HT-29 (cell line): ENCODE measurements around the gene ZDHHC5. TPM values are rescaled to one million over a fixed set of nuclear protein-coding genes. Genes with fewer than 3 reads are reported as not detected.
"Not testable (repeated sequence)": the region's sequence is repeated elsewhere in the genome, so short reads cannot be mapped to it uniquely, and the experiment has no call there.

ENCODE experiments used
- DNase-seq: peaks from one replicate; pipeline ENCODE4 v3.0.0-alpha.2; 2015; ENCODE audit warnings: low spot score
- total RNA-seq: library from RNA; depleted of rRNA; stranded (reverse); fragments of >200 nt; shearing (Covaris generic); gene quantifications from 2 replicates; pipeline ENCODE4 v1.2.3, GENCODE V29; 2014

ZDHHC5 gene
- total RNA-seq, 1 experiment from 2014 or later, result 63.0 TPM

GRCh38 chr11:57644748-57645688 lies 22.9 kb upstream of the ZDHHC5 start:
- DNase-seq, result peak; percentile 87

GRCh38 chr11:57645689-57646085 lies 22.2 kb upstream of the ZDHHC5 start:
- DNase-seq, result no peak

DNA sequence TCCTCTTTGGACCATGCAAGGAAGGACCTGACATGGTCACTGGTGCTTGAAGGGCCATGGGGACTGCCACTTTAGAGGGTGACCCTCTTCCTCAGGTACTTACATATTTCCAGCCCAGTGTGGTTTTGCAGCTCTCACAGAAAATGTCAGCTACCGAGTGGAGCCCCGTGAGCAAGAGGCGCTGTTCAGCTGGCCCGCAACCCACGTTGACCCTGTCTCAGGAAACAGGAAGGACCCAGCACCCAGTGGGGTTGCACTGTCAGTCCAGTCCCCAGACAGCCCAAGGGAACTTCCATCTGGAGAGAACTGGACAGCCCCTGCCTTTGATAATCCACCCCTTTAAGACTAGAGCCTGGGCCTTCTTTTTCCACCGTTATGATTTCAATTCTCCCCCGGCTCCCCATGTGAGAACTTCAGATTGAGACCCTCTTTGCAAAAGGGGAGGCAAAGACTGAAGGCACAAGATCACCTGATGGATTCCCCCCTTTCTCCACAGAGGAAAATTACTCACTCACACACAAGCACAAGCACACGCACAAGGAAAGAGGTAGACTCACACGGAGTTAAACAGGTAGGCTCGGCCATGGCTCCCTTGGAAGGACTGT lies 21.6 kb upstream of the ZDHHC5 start:
- no peak for DNase-seq

DNA sequence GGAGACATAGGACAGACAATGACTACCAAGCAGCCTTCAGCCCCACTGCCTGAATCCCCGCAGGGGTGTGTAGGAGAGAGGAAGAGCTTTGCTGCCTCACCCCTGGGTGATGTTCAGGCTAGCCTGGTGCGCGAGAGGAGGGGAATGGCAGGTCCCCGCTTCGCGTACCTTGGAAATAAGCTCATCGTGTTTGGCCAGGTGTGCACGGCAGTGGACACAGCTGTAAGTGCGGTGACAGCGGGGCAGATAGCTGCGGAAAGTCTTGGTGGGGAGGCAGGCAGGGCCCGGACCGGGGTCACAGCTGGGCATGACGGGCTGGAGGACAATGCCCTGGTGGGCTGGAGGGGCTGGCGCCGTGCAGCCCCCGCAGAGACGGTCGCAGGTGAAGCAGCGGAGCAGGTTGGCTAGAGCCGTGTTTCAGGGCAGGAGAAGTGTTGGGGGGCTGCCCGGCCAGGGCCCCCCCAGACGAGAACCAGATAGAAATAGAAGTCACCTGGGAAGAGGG lies 21.1 kb upstream of the ZDHHC5 start:
- DNase-seq, result no peak

DNA sequence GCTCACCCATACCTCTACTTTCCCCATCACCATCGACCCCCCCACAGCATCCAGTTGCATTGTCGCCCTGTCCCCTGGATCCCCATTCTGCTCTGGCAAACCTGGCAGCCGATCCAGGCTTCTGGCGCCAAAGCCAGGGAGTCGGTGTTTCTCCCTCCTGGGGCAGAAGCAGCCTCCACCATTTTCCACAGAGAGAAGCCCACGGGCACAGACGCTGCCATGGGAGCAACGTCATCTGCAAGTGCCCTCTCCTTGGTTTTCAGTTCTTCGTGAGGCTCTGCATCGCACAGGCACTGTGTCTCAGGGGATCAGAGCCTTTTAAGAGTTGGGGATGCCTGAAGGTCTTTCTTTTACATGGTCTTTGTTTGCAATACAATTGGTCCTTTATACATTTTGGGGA lies 20.5 kb upstream of the ZDHHC5 start:
- DNase-seq, result no peak

DNA sequence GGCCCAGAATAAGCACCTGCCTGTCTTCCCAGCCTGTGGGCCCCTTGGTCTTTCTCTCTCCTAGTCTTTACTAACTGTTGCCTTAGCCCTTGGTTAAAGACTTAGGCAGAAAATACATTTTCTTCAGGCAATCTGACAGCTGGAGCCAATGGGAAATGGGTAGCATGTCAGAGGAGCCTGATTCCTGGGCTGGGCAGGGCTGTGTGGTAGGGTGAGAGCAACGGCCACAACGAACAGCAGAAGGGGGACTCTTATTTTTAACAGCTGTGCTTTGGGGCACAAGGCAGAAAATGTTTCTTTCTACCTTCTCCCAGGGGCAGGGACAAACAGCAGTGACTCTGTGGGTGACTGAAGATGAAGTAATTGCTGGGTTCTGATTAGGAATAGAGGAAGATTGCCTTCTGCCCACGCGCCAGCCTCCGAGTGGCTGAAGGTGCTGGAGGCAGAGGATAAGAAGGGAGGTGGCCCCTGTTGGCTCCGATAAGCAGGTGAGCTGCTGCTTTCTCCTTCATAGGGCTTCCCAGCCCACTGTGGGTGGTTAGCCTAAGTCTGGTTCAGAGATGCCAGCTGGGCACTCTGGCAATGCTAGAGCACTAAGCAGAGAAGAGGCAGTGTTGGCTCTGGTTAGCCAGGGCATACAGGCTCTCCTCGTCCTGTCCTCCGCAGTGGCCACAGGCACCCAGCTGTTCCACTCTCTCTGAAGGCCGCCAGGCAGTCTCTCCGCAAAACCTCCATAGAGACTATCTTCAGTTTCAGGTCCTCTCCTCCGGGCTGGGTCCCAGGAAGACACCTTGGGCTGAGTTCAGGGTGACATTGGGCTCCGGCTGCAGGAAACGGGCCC lies 19.7 kb upstream of the ZDHHC5 start:
- DNase-seq, result no peak

DNA sequence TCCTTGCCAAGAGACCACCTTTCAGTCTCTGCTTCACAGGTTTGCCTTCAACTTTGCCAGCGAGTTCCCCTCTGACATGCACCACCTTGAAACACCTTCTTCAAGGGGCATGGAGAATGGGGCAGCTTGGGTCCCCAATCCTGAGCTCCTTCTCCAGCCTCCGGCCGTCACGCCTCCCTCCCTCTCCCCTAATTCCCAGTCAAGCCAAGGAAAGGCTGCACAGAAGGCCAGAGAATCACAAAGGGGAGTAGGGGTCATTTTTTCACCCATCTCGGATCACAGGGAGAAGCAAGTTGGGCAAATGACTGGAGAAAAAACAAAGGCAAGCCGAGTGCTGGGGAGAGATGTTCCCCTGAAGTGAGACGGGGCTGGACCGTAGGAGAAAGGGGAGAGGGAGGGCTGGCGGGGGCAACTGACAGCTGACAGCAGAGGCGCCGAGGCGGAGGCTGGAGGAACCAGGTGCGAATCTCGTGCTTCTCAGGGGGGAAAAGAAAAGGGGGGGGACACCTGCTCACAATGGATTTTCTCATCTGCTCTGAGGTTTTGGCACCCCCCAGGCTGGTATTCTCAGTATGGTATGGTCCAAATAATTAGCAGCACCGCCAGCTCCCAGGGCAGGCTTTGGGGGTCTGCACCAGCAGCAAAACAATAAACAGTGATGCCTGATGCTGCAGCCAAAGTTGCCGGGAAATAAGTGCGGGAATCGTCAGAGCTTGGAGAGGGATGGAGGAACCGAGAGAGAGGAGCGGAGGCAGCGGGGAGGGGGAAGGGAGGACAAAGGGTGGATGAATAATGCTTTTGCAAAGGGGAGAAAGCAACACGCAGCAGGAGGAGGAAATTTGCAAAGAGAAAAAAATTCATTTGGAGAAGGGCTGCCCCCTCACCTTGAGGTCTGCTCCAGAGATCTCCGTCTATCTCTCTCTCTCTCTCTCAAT lies 18.8 kb upstream of the ZDHHC5 start:
- DNase-seq, result no peak

- peak; percentile 4 for DNase-seq
Observed at GRCh38 chr11:57649826-57650738, 17.8 kb upstream of the ZDHHC5 start, which contains the start of gene YPEL4. TSS of gene YPEL4 (minus strand) at chr11:57649912. CDS start at chr11:57647107, 2,805 bp downstream.

DNA sequence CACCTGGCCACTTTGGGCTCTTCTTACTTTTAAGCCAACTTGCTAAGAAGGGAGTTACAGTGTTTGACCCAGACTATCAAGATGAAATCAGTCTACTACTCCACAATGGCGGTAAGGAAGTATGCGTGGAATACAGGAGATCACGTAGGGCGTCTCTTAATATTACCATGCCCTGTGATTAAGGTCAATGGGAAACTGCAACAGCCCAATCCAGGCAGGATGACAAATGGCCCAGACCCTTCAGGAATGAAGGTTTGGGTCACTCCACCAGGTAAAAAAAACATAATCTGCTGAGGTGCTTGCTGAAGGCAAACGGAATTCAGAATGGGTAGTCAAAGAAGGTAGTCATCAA lies 17.2 kb upstream of the ZDHHC5 start:
- DNase-seq, result no peak

DNA sequence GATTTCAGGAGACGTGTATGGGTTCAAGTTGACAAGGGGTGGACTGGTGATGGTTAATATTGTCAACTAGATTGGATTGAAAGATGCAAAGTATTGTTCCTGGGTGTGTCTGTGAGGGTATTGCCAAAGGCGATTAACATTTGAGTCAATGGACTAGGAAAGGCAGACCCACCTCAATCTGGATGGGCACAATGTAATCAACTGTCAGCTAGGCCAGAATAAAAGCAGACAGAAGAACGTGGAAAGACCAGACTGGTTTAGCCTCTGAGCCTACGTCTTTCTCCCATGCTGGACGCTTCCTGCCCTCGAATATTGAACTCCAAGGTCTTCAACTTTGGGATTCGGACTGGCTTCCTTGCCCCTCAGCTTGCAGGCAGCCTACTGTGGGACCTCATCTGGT lies 16.5 kb upstream of the ZDHHC5 start:
- DNase-seq, result no peak

- not testable (repeated sequence) for DNase-seq
Observed at GRCh38 chr11:57652230-57652629, 15.7 kb upstream of the ZDHHC5 start.

DNA sequence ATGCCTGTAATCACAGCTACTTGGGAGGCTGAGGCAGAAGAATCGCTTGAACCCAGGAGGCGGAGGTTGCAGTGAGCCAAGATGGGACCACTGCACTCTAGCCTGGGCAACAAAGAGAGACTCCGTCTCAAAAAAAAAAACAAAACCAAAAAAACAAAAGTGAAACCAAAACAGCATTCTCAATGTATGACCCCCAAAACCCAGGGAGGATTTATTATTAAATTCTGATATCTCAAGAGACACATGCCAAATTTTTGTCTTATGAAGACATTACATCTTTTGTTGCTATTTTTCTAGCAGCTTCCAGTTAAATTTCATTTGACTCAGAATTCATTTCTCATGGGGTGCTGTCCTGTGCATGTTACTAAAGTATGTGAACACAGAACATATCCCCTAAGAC lies 15.3 kb upstream of the ZDHHC5 start:
- no peak for DNase-seq

DNA sequence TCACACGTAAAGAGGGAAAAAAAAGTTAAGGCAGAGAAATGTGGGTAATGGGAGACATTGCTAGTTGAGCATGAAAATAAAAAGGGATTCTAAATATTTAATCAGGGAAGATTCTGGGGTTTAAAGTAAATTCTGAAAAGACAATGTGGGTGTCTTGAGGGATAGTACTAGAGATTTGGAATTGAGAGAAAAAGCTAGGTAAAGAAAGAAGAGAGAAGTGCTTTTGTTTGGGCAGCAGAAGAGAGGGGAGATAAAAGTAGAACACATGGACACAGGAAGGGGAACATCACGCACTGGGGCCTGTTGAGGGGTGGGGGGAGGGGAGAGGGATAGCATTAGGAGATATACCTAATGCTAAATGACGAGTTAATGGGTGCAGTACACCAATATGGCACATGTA lies 14.8 kb upstream of the ZDHHC5 start:
- no peak for DNase-seq

- DNase-seq, result no peak
Observed at GRCh38 chr11:57656885-57657193, 11.1 kb upstream of the ZDHHC5 start.

DNA sequence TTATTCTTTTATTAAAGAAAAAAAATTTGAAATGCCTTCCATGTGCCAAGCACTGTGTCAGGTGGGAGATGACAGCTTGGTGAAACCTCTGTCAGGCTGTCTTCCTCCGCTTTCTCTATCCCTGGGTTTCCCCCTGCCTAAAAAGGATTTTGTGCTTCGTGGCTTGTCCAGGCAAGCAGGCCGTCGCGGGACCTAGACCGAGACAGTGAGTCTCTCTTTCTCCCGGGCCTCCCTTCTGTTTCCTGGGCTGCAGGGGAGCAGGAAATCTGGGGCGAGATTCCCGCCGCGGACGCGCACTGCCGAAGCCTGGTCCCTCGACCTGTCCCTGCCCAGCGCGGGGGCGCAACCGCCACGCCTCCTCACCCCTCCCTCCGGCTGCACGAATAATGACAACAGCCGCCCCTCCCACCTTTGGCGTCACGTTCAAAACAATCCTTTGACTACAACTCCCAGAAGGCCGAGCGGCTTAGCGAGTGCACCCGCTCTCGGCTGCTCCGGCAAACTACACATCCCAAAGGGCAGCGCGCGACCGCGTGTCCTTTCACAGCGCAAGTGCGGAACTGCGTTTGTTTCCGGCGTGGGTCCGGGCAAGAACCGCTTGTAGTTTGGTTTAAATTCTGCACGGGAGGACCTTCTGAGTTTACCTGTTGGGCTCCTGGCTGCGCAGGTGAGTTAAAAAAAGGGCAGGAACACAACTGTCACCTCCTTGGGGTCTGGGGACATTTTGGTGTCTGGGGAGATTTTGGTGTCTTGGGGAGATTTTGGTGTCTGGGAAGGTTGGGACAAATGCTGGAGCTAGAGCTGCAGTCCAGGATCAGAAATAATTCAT lies 10.5 kb upstream of the ZDHHC5 start, which contains the start of gene CLP1:
CLP1 (plus strand) TSS at position 569 of the 829 bp plus-strand sequence. CDS start 1,715 bp downstream, outside the sequence.
- DNase-seq, result peak; percentile 100

GRCh38 chr11:57658023-57658361 lies 9.9 kb upstream of the ZDHHC5 start:
- no peak for DNase-seq

DNA sequence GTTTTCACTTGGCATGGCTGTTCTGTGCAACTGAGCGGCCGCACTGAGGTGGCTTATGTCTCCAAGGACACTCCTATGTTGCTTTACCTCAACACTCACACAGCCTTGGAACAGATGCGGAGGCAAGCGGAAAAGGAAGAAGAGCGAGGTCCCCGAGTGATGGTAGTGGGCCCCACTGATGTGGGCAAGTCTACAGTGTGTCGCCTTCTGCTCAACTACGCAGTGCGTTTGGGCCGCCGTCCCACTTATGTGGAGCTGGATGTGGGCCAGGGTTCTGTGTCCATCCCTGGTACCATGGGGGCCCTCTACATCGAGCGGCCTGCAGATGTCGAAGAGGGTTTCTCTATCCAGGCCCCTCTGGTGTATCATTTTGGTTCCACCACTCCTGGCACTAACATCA lies 8.2 kb upstream of the ZDHHC5 start:
- no peak for DNase-seq

DNA sequence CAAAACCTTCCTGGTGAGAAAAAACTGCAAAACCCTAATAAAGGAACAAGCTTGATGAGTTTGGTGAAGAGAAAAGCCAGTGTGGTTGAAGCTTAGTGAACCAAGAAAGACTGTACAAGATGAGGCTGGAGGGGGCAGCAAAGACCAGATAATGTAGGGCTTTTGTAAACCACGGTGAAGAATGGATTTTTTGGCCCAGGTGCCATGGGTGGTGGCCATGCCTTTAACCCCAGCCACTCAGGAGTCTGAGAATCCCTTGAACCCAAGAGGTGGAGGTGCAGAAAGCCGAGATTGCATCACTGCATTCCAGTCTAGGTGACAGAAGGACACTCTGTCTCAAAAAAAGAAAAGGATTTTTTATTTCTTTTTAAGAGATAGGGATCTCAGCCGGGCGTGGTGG lies 5.0 kb upstream of the ZDHHC5 start:
- DNase-seq, result peak; percentile 18

DNA sequence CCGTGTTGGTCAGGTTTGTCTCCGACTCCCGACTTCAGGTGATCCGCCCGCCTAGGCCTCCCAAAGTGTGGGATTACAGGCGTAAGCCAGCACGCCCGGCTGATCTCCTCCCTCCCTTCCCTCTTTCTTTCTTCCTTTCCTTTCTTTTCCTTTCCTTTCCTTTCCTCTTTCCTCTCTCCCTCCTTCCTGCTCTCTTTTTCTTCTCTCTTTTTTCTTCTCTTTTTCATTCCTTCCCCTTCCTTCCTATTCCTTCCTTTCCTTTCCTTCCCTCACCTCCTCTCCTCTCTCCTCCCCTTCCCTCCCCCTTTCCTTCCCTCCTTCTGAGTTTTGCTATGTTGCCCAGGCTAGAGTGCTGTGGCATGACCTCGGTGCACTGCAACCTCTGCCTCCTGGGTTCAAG lies 3.9 kb upstream of the ZDHHC5 start:
- DNase-seq, result no peak
